GM21381 (cell line): Measurements from ENCODE around the gene HOOK2.
"Not testable (repeated sequence)": the region's sequence is repeated elsewhere in the genome, so short reads cannot be mapped to it uniquely, and the experiment has no call there.

Experiments
- ATAC-seq: cut with Tn5 transposase; IDR thresholded peaks from one replicate; pipeline ENCODE4 v1.9.1; 2021; ENCODE audit warnings: mild to moderate bottlenecking, moderate library complexity; ENCODE audit not compliant: unreplicated experiment

The HOOK2 gene

GRCh38 chr19:12722566-12723380, 52.6 kb downstream of the HOOK2 start:
- peak; percentile 74 for ATAC-seq

GRCh38 chr19:12721656-12722565, 53.4 kb downstream of the HOOK2 start:
- ATAC-seq, result peak; percentile 35

- ATAC-seq, result no peak
Measured at GRCh38 chr19:12720851-12721655, 54.3 kb downstream of the HOOK2 start.

GRCh38 chr19:12720296-12720695, 55.1 kb downstream of the HOOK2 start:
- ATAC-seq, result no peak

- no peak for ATAC-seq
Measured at GRCh38 chr19:12715929-12716328, 59.4 kb downstream of the HOOK2 start.

- no peak for ATAC-seq
Measured at GRCh38 chr19:12715102-12715501, 60.2 kb downstream of the HOOK2 start.

GRCh38 chr19:12713304-12713703, 62.0 kb downstream of the HOOK2 start:
- not testable (repeated sequence) for ATAC-seq
